HPDE6-E6E7 (cell line): ENCODE results near the gene NTSR2.
A peak's percentile ranks its signal among the peaks of the same experiment; 100 is the strongest.

Source experiments
- DNase-seq: peaks from one replicate; pipeline ENCODE4 v3.0.0; 2011; ENCODE audit warnings: missing footprints; ENCODE audit errors: extremely low spot score

The NTSR2 gene

GRCh38 chr2:11699686-11700670 lies 30.0 kb upstream of the NTSR2 start:
- DNase-seq: no peak

DNA sequence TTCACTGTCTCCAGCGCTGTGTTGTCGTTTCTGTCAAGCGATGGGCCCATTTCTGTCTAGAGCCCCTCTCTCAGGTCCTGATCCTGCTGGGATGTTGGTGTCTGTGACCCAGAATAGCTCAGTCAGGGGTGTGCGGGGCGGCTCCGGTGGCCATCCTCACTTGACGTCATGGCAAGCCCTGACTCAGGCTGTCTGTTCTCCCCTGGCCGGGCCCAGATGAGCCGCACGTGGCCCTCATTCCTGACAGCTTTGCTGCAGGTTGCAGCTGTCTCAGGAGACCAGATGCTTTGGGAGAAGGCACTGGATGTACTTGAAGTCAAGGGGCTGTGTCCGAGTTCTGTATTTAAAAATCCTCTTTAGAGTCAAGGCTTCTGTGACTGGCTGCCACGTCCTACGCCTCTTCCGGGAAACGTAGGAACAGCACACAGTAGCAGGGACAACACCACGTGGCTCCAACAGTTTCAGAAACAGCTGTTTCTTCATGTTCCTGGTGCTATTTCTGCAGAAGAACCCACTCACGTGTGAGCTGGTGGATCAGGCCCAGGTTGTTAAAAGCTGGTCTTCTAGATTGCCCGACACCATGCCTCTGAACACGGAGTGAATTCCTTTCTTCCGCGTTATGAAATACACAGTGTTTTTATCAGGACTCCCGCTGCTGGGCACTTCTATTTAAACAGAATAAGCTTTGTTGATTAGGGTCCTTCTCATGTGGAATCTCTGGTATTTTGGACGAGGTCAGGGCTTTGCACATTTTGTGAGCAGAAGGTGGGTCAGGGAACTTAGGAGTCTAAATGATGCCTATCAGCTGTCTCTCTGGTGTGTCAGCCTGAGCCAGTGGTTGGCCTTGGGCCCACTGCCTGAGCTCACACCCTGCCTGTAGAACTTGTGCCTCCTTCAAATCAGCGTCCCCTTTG lies 28.3 kb upstream of the NTSR2 start:
- no peak for DNase-seq

GRCh38 chr2:11697103-11697871 lies 27.3 kb upstream of the NTSR2 start:
- DNase-seq: peak; percentile 60

DNA sequence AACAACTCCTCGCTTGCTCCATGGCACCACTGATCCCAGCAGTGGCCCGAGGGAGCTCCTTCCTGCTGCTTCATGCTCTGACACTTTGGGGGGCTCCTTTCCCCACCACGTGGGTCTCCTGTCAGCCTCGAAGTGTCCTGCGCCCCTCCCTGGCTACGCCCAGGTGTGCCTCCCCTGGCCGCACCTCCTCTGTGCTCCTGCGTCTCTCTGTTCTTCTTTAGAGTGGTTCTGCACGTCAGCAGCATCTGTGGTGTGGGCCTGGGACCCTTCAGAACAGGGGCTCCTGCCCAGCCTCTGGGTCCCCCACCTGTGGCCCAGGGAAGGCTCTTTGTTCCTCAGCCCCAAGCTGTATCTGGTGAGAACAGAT lies 26.7 kb upstream of the NTSR2 start:
- DNase-seq: no peak

GRCh38 chr2:11695576-11695975 lies 25.6 kb upstream of the NTSR2 start:
- DNase-seq: no peak

GRCh38 chr2:11692966-11693521 lies 23.0 kb upstream of the NTSR2 start:
- peak; percentile 54 for DNase-seq

GRCh38 chr2:11691076-11691660 lies 21.2 kb upstream of the NTSR2 start:
- no peak for DNase-seq

- DNase-seq: peak; percentile 84
Measured at GRCh38 chr2:11688222-11689069, 18.5 kb upstream of the NTSR2 start.

- no peak for DNase-seq
Measured at GRCh38 chr2:11687736-11688135, 17.7 kb upstream of the NTSR2 start.

DNA sequence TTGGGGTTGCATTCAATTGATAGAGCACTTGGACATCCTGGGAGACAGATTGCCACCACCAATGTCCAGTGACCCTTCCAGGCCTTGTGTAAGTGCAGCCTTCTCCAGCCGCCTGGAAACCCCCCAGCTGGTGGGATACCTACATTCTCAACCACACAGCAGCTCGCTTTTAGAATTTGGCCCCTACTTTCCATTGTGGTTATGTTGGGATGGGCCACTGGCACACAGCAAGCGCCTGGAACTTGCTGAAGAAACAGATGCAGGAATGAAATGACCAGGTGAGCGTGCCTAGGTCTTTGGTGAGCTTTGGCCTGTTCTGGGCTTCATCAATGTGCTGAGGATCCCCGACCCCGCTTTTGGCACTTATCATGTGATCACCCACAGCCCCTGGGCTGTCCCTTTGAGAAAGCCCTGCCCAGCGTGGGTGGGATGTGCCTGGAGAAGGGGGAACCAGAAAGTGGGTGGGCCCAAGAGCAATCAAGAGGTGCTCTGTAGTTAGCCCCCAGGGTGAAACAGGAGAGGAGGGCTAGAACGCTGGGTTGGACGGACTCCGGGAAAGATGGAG lies 16.0 kb upstream of the NTSR2 start:
- no peak for DNase-seq

DNA sequence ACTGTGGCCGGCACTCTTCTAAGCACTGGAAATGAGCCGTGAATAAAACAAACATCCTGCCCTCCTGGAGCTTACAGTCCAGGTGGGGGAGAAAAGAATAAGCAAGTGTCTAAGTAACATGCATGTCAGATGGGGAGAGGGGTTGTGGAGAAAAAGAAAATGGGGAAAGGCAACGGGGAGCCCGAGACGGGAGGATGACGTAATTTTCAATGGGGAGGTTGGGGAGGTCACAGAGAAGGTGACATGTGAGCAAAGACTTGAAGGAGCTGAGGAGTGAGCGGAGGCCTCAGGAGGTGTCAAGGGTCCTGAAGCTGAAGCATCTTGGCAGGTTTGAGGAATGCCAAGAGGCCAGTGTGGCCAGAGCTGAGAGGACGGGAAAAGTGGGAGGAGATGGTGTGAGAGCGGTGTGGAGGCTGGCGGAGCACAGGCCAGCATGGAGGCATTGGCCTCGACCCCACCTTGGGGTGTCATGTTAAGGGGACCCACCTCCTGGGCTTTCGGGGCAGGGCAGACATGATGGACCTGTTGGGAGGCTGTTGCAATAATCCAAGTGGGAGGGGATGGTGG lies 15.0 kb upstream of the NTSR2 start:
- no peak for DNase-seq

DNA sequence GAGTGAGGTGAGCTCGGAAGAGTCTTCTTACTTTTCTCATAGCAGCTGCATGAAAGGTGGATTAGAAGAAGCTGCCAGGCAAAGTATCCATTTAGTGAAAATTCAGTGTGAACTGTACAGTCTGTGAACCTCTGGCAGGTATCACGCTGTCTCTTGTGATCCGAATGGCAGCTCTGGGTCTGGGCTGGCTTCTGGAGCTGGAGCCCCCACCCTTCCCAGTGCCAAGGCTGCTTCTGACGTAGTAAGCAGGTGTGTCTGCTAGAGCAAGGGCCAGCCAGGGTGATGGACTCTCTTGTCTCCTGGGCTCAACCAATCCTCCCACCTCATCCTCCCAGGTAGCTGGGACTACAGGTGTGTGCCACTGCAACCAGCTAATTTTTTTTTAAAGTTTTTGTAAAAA lies 14.0 kb upstream of the NTSR2 start:
- no peak for DNase-seq

DNA sequence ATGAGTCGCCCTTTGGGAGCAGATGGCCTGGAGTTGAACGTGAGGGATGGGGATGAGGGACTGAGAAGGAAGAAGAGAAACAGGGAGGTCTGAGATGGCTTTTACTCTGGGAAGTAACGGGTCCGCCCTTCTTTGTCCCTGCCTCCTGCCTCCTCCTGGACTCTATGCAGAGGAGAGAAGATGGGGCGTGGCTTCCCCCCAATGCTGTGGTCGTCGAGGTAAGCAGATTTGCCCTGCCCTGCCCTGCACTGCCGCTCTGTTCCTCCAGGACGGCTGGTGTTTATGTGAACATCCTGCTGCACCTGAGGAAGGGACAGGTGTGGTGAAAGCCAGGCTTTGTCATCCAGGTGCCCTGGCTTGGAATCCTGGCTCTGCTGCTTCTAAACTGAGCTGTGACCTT lies 13.5 kb upstream of the NTSR2 start:
- no peak for DNase-seq

DNA sequence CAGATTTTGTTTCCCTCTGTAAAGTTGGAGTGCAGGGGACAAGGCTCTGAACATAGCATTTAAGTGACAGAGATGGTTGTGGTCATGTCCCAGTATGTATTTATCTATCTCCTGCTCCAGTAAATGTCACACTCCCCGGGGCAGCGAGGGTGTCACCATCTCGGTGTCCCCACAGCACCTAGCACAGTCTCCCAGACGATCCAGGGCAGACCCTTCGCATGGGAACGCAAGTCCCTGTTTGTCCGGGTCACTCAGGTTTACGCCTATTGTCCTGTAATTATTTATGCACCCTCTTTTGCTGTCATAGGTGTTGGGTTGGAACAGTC lies 12.6 kb upstream of the NTSR2 start:
- no peak for DNase-seq

GRCh38 chr2:11681722-11682589 lies 12.0 kb upstream of the NTSR2 start:
- DNase-seq: peak; percentile 65

GRCh38 chr2:11680901-11681721 lies 11.1 kb upstream of the NTSR2 start:
- no peak for DNase-seq

GRCh38 chr2:11680182-11680900 lies 10.3 kb upstream of the NTSR2 start:
- no peak for DNase-seq
